HEK293T (cell line): Measurements from ENCODE around the gene AFAP1L2.

ENCODE experiments used
- ARNT ChIP-seq: fragments of 450-650 bp; IDR thresholded peaks from 2 replicates; pipeline ENCODE4 v1.6.1; 2017; ENCODE audit warnings: mild to moderate bottlenecking
- CTBP1 ChIP-seq: fragments of 450-650 bp; IDR thresholded peaks from 2 replicates; pipeline ENCODE4 v1.6.1; 2016; ENCODE audit warnings: borderline replicate concordance
- FOXA1 ChIP-seq: fragments of 450-650 bp; IDR thresholded peaks from 2 replicates; pipeline ENCODE4 v1.6.1; 2016; ENCODE audit warnings: mild to moderate bottlenecking
- FOXM1 ChIP-seq: fragments of 450-650 bp; IDR thresholded peaks from 2 replicates; pipeline ENCODE4 v1.6.1; 2017; ENCODE audit warnings: mild to moderate bottlenecking, borderline replicate concordance
- L3MBTL2 ChIP-seq: fragments of 450-650 bp; conservative IDR thresholded peaks from 2 replicates; pipeline ENCODE4 v1.6.1; 2016; ENCODE audit warnings: mild to moderate bottlenecking
- LEF1 ChIP-seq: fragments of 450-650 bp; IDR thresholded peaks from 2 replicates; pipeline ENCODE4 v1.6.1; 2017; ENCODE audit warnings: mild to moderate bottlenecking, borderline replicate concordance
- SP1 ChIP-seq: fragments of 450-650 bp; IDR thresholded peaks from 2 replicates; pipeline ENCODE4 v1.6.1; 2017
- TARDBP ChIP-seq: fragments of 450-650 bp; IDR thresholded peaks from 2 replicates; pipeline ENCODE4 v1.6.1; 2016
- TF ChIP-seq, protein P1 (sequence below): fragments of 450-650 bp; IDR thresholded peaks from 2 replicates; pipeline ENCODE4 v1.6.1; 2016

DNA sequence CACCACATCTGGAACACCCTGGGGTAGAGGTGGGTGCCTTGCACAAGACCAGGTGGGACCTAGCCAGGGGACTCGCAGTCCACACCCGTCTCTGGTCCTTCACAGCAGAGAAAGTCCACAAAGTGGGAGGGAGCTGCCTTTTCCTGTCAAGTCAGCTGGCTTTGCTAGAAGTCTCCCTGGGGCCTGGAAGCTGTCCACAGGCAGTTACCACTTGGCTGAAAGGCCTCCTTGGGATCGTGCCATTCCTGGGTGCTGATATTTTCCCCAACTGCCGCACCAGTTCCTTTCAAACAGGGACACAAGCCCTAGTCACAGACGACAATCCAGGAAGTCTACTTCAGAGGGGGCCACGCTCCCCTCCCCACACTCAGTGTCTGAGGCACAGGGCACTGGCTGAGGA, 75.4 kb downstream of the AFAP1L2 start:
- TF ChIP-seq ARNT (no peak), CTBP1 (no peak), TARDBP (no peak), L3MBTL2 (no peak), LEF1 (no peak), SP1 (no peak), FOXA1 (no peak), FOXM1 (no peak)
- TF ChIP-seq, protein P1, sequence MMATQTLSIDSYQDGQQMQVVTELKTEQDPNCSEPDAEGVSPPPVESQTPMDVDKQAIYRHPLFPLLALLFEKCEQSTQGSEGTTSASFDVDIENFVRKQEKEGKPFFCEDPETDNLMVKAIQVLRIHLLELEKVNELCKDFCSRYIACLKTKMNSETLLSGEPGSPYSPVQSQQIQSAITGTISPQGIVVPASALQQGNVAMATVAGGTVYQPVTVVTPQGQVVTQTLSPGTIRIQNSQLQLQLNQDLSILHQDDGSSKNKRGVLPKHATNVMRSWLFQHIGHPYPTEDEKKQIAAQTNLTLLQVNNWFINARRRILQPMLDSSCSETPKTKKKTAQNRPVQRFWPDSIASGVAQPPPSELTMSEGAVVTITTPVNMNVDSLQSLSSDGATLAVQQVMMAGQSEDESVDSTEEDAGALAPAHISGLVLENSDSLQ, result no peak
